Psoas muscle (tissue), 8 donors: ENCODE measurements around the gene ATP5ME. TPM values are rescaled to one million over a fixed set of nuclear protein-coding genes. Genes with fewer than 3 reads are reported as not detected.

Source experiments
- ATAC-seq, 4 donors: fragments of 200-7000 bp; cut with Tn5 transposase; one replicate each; pipeline ENCODE4 v1.9.1; 2020; ENCODE audit warnings: moderate library complexity in 3 of 4, mild to moderate bottlenecking in 2 of 4
- DNase-seq, 2 donors: peaks; one replicate each; pipeline ENCODE4 v3.0.0-alpha.2; 2020
- H3K27ac ChIP-seq: fragments of 200-600 bp; one replicate; pipeline ENCODE4 v1.8.0; 2022
- H3K27me3 ChIP-seq, 3 donors: fragments of 200-600 bp in 1 of 3; one replicate each; pipeline versions ENCODE4 v1.6.1 to v1.8.0; 2013 to 2022; ENCODE audit warnings: low read length in 2 of 3, mild to moderate bottlenecking in 2 of 3, moderate library complexity in 1 of 3; ENCODE audit not compliant: insufficient read depth in 3 of 3
- H3K36me3 ChIP-seq, 2 donors: fragments of 200-600 bp in 1 of 2; one replicate each; pipeline versions ENCODE4 v1.6.1 to v1.8.0; 2013 to 2022; ENCODE audit warnings: low read depth in 1 of 2, mild to moderate bottlenecking in 1 of 2, moderate library complexity in 1 of 2; ENCODE audit not compliant: insufficient read depth in 1 of 2
- H3K4me1 ChIP-seq: fragments of 200-600 bp; one replicate; pipeline ENCODE4 v1.8.0; 2022
- H3K4me3 ChIP-seq: fragments of 200-600 bp; one replicate; pipeline ENCODE4 v1.8.0; 2022; ENCODE audit warnings: mild to moderate bottlenecking
- H3K9me3 ChIP-seq: fragments of 200-600 bp; one replicate; pipeline ENCODE4 v1.8.0; 2022
- CTCF ChIP-seq: fragments of 200-600 bp; IDR thresholded peaks from one replicate; pipeline ENCODE4 v1.8.0; 2022; ENCODE audit warnings: antibody characterized with exemption
- WGBS, 3 donors: extraction: QIAGEN DNeasy Blood & Tissue Kit; methylation state at CpG; one replicate each; pipeline versions ENCODE4 v1.1.6 to v1.1.7; 2013; 5-methylcytosine and 5-hydroxymethylcytosine counted together
- intact Hi-C, 2 donors: fragments of 100-400 bp; cut with DNase I; formaldehyde crosslinking; loops; one replicate each; pipeline versions ENCODE4 v1.11.0 to v1.14.2; 2022
- polyA plus RNA-seq, 3 donors: library from polyadenylated mRNA; stranded (reverse); fragments of 200-250 nt; gene quantifications; one replicate each; pipeline ENCODE4 v1.2.3, GENCODE V29; 2013
- total RNA-seq, 4 donors: library from RNA; stranded (reverse); fragmentation: NEBNext Ultra II Directional in 2 of 4; extraction: Animal tissue kit (Norgen Biotek cat#: 25700) in 2 of 4; gene quantifications; one replicate each; pipeline versions ENCODE4 v1.2.1 to v1.2.4, GENCODE V29; 2021 to 2023
- donor health status: healthy with polysubstance abuse.
- donor health status: DM: no; HTN: no; CAD: no; lungs with moderate emphysema.
- donor health status: Bipolar disorder and iron deficiency.
- donor health status: healthy.
- donor health status: DM: yes; HTN: yes; CAD: no.
- donor health status: DM: no; HTN: no; CAD: no.
- donor health status: DM: no; HTN: no; CAD: no.
- donor health status: DM: yes; HTN: yes; CAD: no.

ATP5ME gene
- total and polyA plus RNA-seq, 7 donors: 358 to 712 (median 470) TPM

GRCh38 chr4:634599-634985 lies 39.5 kb downstream of the ATP5ME start:
- ATAC-seq (no peak), DNase-seq (peak in 1 of 2 donors; percentile 12)
- Histone ChIP-seq H3K27ac (no peak overlapping the region), H3K4me1 (no peaks in the 10 kb centered on the region), H3K27me3 (peaks cover 0 to 28% (median 9%) of the 10 kb centered on the region in 3 donors), H3K4me3 (no peak overlapping the region), H3K36me3 (no peaks in the 10 kb centered on the region), H3K9me3 (no peaks in the 10 kb centered on the region)
- intact Hi-C loops: no loop called here
- TF ChIP-seq CTCF: no peak
- 74 to 81% (median 81%) methylated on average over 19 to 23 of the region's 23 CpGs for WGBS, 3 donors

GRCh38 chr4:633976-634598 lies 40.0 kb downstream of the ATP5ME start:
- Histone ChIP-seq H3K36me3 (no peaks in the 10 kb centered on the region), H3K9me3 (no peaks in the 10 kb centered on the region), H3K27ac (no peak overlapping the region), H3K27me3 (peaks cover 0 to 23% (median 11%) of the 10 kb centered on the region in 3 donors), H3K4me3 (no peak overlapping the region), H3K4me1 (no peaks in the 10 kb centered on the region)
- no peak for TF ChIP-seq CTCF
- 57 to 59% (median 58%) methylated on average over 15 of the region's 15 CpGs for WGBS, 3 donors
- ATAC-seq (no peak), DNase-seq (no peak)
- intact Hi-C loops: no loop called here

- Histone ChIP-seq H3K36me3 (no peaks in the 10 kb centered on the region), H3K9me3 (no peaks in the 10 kb centered on the region), H3K27ac (no peak overlapping the region), H3K4me3 (no peak overlapping the region), H3K27me3 (peaks cover 0 to 27% (median 14%) of the 10 kb centered on the region in 3 donors), H3K4me1 (no peaks in the 10 kb centered on the region)
- intact Hi-C loops: no loop called here
- no peak for TF ChIP-seq CTCF
- ATAC-seq: no peak
- peak in 1 of 2 donors; percentile 34 for DNase-seq
- WGBS, 3 donors: 59 to 61% (median 60%) methylated on average over 9 of the region's 9 CpGs
These were observed 40.7 kb downstream of the ATP5ME start for GRCh38 chr4:633406-633805.

- 76 to 94% (median 89%) methylated on average over 5 to 6 of the region's 6 CpGs for whole genome bisulfite sequencing, 3 donors
- intact Hi-C loops: no loop called here
- no peaks in the 10 kb centered on the region for H3K36me3 ChIP-seq
- no peak overlapping the region for H3K27ac ChIP-seq
- DNase-seq (peak in 1 of 2 donors; percentile 26), ATAC-seq (no peak)
- H3K4me1 ChIP-seq: no peaks in the 10 kb centered on the region
- H3K4me3 ChIP-seq: no peak overlapping the region
- H3K27me3 ChIP-seq: peaks cover 0 to 30% (median 14%) of the 10 kb centered on the region in 3 donors
- TF ChIP-seq CTCF: no peak
- no peaks in the 10 kb centered on the region for H3K9me3 ChIP-seq
These were observed 41.1 kb downstream of the ATP5ME start for GRCh38 chr4:632926-633325.
